ENCODE measurements around the gene CDK5R1.

Gene CDK5R1

DNA sequence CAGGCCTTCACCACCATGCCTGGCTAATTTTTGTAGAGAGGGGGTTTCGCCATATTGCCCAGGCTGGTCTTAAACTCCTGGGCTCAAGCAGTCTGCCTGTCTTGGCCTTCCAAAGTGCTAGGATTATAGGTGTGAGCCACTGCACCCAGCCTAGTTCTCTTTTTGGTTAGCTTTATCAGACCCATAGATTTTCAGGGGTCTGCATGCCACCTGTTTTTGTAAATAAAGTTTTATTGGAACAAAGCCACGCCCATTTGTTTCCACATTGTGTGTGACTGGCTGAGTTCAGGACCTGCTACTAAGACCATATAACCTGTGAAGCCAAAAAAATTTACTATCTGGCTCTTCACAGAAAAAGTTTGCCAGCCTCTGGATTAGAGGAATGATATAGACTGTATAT, 34.9 kb upstream of the CDK5R1 start:
- Histone ChIP-seq H3K27ac (no peak overlapping the region), H3K9me3 (no peaks in the 10 kb centered on the region), H3K4me3 (no peak overlapping the region)

DNA sequence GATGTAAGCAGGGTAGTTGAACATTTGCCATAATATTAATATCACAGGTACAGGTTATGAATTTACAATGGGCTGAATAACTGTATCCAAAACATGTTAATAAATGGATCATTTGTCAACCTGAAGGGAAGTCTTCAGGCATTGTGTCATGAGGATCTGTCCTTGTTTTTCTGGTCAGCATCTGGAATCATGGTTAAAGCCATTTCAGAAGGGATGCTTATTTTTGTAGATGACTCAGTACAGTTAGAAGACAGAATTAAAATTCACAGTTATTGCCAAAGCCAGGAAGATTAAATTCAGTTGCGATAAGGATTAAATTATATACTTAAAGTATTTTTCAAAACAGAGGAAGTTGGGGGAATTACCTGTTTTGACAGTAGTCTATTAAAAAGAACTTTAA, 34.5 kb upstream of the CDK5R1 start:
- H3K36me3 ChIP-seq: peaks cover 69 to 98% (median 92%) of the 10 kb centered on the region in 3 donors
- no peaks in the 10 kb centered on the region for H3K4me1 ChIP-seq
- no peak overlapping the region for H3K4me3 ChIP-seq
- no peaks in the 10 kb centered on the region for H3K9me3 ChIP-seq
- H3K27ac ChIP-seq: no peak overlapping the region
- H3K27me3 ChIP-seq: no peaks in the 10 kb centered on the region
- intact Hi-C loops (cut with DNase I; ENCODE audit: low total_unique reads): no loop called here
- DNase-seq: no peak
- TF ChIP-seq, protein P1, sequence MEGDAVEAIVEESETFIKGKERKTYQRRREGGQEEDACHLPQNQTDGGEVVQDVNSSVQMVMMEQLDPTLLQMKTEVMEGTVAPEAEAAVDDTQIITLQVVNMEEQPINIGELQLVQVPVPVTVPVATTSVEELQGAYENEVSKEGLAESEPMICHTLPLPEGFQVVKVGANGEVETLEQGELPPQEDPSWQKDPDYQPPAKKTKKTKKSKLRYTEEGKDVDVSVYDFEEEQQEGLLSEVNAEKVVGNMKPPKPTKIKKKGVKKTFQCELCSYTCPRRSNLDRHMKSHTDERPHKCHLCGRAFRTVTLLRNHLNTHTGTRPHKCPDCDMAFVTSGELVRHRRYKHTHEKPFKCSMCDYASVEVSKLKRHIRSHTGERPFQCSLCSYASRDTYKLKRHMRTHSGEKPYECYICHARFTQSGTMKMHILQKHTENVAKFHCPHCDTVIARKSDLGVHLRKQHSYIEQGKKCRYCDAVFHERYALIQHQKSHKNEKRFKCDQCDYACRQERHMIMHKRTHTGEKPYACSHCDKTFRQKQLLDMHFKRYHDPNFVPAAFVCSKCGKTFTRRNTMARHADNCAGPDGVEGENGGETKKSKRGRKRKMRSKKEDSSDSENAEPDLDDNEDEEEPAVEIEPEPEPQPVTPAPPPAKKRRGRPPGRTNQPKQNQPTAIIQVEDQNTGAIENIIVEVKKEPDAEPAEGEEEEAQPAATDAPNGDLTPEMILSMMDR (IDR thresholded peaks at IDR 0.05): no peak

More for the DNA sequence above, 34.9 kb upstream of the CDK5R1 start:
- intact Hi-C loops (cut with DNase I; ENCODE audit: low total_unique reads): no loop called here
- Histone ChIP-seq H3K4me1 (peaks cover 0 to 2% (median 0%) of the 10 kb centered on the region in 4 donors), H3K27me3 (no peaks in the 10 kb centered on the region), H3K36me3 (peaks cover 65 to 94% (median 92%) of the 10 kb centered on the region in 3 donors)
- no peak for DNase-seq
- TF ChIP-seq, protein P1 (IDR thresholded peaks at IDR 0.05): no peak

DNA sequence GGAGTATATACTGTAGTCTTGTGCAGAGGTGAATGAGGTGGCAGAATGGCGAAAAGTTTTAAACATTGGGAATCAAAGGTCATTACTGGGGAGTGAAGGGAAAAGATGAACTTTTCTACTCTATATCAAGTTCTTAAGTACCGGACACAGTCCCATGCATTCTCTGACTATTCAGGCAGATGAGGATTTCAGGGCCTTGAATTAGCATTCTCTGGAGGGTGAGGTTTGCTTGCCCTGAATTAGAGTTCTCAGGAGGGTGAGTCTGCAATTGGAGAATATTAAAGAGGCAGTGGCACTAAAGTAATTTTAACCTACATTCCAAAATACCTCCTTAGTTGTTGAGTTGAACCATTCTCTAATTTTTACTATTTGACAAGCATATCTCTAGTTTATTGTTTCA, 33.4 kb upstream of the CDK5R1 start:
- DNase-seq: no peak
- intact Hi-C loops (cut with DNase I; ENCODE audit: low total_unique reads): no loop called here
- Histone ChIP-seq H3K9me3 (no peaks in the 10 kb centered on the region), H3K36me3 (peaks cover 71 to 98% (median 90%) of the 10 kb centered on the region in 3 donors), H3K27me3 (no peaks in the 10 kb centered on the region), H3K4me3 (no peak overlapping the region), H3K27ac (no peak overlapping the region), H3K4me1 (no peaks in the 10 kb centered on the region)
- TF ChIP-seq, protein P1 (IDR thresholded peaks at IDR 0.05): no peak

DNA sequence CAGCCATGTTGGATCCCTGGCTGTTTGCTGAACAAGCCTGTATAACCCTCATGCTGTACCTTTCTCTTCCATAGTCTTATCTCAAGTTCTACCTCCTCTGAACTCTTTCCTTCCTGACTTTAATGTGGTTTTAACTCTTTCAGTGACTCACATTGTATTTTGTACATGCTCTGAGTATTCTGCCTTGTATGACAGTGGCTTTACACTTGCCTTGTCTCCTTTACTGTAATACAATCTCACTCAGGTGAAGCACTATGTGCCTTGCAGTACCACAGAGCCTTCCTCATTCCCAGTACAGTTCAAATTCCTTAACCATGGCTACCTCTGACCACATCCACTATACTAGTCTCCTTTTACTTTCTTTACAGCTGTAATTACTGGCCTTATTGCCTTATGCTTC, 28.4 kb upstream of the CDK5R1 start:
- Histone ChIP-seq H3K36me3 (peaks cover 69 to 87% (median 77%) of the 10 kb centered on the region in 3 donors), H3K9me3 (no peaks in the 10 kb centered on the region), H3K27ac (no peak overlapping the region), H3K27me3 (no peaks in the 10 kb centered on the region), H3K4me3 (no peak overlapping the region), H3K4me1 (peaks cover 0 to 7% (median 0%) of the 10 kb centered on the region in 4 donors)
- DNase-seq: no peak
- TF ChIP-seq, protein P1 (IDR thresholded peaks at IDR 0.05): no peak
- intact Hi-C loops (cut with DNase I; ENCODE audit: low total_unique reads): no loop called here

DNA sequence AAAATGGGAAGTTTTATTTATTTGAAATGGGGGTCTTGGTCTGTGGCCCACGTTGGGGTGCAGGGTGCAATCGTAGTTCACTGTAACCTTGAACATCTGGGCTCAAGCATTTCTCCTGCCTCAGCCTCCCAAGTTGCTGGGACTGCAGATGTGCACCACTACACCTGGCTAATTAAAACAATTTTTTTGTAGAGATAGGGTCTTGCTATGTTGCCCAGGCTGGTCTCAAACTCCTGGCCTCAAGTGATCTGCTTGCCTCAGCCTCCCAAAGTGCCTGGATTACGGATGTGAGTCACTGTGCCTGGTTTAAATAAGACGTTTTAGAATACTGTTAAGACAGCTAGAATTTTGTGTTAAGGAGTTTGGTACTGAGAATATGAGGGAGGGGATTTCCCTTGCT, 26.7 kb upstream of the CDK5R1 start:
- H3K9me3 ChIP-seq: no peaks in the 10 kb centered on the region
- H3K4me3 ChIP-seq: no peak overlapping the region
- peaks cover 0 to 7% (median 0%) of the 10 kb centered on the region in 4 donors for H3K4me1 ChIP-seq
- no peak for DNase-seq
- no peak overlapping the region for H3K27ac ChIP-seq
- intact Hi-C loops (cut with DNase I; ENCODE audit: low total_unique reads): no loop called here
- no peaks in the 10 kb centered on the region for H3K27me3 ChIP-seq
- TF ChIP-seq, protein P1 (IDR thresholded peaks at IDR 0.05): no peak
- peaks cover 69 to 86% (median 74%) of the 10 kb centered on the region in 3 donors for H3K36me3 ChIP-seq

DNA sequence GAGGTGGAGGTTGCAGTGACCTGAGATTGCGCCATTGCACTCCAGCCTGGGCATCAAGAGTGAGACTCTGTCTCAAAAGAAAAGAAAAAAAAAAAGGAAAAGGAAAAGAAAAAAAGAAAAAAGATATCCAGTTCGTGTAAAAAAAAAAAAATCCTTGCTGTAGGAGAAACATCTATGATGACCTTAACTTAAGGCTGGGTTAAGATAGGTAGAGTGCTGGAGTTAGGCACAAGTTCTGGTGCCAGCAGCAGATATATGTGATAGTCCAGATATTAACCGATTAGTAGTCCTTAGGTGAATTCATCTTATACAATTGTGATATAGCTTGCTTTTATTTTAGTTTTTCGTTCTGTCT, 25.3 kb upstream of the CDK5R1 start:
- Histone ChIP-seq H3K36me3 (peaks cover 58 to 86% (median 72%) of the 10 kb centered on the region in 3 donors), H3K4me3 (no peak overlapping the region), H3K27ac (no peak overlapping the region), H3K4me1 (peaks cover 0 to 7% (median 0%) of the 10 kb centered on the region in 4 donors), H3K27me3 (no peaks in the 10 kb centered on the region), H3K9me3 (no peaks in the 10 kb centered on the region)
- no peak for DNase-seq
- TF ChIP-seq, protein P1 (IDR thresholded peaks at IDR 0.05): no peak
- intact Hi-C loops (cut with DNase I; ENCODE audit: low total_unique reads): no loop called here
